ENCODE data around the gene TMEM74B.

- TF ChIP-seq CTCF (IDR thresholded peaks at IDR 0.05) (no peak), ZFX (IDR thresholded peaks at IDR 0.05; ENCODE audit: borderline replicate concordance) (no peak)
Observed at GRCh38 chr20:1146957-1147356, 37.8 kb downstream of the TMEM74B start.
